GM18502 (cell line): ENCODE measurements around the gene CSF1R.
"Not testable (repeated sequence)": the region's sequence is repeated elsewhere in the genome, so short reads cannot be mapped to it uniquely, and the experiment has no call there.

Experiments
- ATAC-seq: cut with Tn5 transposase; IDR thresholded peaks from one replicate; pipeline ENCODE4 v1.9.1; 2021; ENCODE audit warnings: mild to moderate bottlenecking; ENCODE audit not compliant: unreplicated experiment, poor library complexity

CSF1R gene

DNA sequence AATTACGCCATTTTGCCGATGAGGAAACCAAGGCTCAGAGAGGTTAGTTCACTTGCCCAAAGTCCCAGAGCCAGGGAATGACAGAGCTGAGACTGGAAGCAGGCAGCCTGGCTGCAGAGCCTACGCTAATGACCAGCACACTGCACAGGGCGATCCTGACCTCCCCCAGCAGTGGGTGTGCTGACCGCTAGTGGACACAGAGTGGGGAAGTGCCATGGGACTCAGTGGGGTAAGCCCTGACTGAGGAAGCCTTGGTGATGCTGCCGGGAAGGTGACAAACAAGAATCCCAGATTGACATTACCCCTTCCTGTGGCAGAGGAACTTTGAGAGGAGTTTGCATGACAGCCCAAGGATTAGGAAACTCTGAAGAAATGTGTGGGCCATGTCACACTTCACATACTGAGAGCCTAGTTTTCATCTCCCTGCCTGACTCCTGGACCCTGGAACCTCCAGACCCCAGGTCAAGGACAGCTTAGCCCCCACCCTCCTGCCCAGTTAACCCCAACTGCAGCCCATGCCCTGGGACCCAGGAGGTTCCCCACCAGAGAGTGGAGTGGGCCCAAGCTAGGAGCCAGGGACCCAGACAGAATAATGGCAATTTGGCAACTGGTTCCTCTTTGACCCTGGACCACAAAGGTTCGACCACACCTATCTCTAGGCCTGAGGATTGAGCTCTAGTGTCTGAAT, 19.7 kb upstream of the CSF1R start:
- no peak for ATAC-seq

DNA sequence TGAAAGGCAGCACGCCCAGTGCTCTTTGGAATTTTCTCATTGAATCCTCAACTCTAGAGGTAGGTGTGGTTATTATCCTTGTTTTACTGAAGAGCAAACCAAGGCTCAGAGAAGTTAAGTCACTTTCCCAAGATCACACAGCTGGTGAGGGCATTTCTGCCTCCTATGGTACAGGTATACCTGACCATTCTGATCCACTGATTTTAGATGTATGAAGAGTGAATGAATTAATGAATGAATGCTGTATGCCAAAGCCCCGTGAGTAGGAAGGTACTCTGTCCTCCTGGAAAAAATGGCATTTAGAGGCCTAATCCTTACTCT, 18.2 kb upstream of the CSF1R start:
- ATAC-seq = no peak

DNA sequence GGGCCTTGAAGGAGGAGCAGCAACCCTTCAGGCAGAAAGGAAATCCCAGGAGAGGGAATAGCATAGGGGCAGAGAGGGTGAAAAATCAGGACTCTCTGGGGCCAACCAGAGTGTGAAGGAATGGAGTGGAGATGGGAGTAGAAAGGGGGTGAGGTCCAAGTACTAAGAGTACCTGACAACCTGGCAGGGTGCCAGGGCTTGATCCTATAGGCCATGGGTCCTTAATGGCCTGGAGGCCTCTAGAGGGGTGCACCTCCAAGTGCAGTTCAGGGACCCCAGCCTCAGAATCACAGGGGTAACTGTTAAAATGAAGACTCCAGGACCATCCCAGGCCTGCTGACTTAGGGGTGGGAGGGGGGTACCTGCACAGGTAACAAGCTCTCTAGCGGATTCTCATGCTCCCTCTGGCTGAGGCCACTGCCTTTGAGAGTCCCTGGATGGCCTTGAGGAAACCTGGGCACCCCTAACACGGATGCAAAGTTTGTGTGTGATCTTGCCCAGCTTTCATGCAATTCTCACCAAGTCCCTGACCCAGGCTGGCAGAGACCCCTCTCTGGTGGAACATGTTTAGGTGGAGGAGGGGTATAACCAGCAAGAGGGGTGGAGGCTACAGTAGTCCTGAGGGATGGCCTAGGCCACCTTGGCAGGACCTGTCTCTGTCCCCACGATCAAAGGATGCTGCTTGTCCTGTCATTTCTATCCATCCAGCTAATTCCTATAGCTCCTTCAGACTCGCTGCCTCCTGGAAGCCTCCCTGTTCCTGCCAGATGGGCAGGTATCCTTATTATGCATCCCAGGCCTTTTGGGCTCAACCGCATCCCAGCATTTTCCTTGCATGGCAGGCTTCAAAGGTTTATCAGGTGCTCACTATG, 17.6 kb upstream of the CSF1R start:
- no peak for ATAC-seq

DNA sequence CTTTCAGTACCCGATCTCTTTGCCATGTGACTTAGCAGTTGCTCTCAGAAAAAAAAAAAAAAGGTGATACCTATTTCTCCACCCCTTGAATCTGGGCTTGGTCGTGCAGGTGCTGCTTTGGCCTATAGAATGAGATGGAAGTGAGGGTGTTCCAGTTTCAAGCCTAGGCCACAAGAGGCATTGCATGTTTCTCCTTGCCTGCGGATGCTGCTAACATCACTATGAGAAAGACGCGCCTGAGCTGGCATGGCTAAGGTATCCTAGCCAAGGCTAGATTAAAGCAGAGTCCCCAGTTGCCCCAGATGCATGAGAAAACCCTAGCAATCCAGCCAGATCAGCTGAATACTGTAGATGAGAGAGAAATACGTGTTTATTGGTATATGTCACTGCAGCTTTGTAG, 14.7 kb upstream of the CSF1R start:
- no peak for ATAC-seq

DNA sequence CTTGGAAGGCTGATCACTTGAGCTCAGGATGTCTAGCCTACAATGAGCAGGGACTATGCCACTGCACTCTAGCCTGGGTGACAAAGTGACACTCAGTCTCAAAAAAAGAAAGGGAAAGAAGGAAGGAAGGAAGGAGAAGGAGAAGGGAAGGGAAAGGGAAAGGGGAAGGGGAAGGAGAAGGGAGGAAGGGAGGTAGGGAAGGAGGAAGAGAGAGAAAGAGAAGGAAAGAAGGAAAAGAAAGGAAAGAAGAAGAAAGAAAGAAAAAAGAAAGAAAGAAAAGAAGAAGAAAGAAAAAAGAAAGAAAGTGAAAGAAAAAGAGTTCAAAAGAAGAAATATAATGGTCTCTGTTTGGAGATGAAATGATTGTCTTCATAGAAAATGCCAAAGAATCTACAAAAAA, 10.8 kb upstream of the CSF1R start:
- no peak for ATAC-seq

DNA sequence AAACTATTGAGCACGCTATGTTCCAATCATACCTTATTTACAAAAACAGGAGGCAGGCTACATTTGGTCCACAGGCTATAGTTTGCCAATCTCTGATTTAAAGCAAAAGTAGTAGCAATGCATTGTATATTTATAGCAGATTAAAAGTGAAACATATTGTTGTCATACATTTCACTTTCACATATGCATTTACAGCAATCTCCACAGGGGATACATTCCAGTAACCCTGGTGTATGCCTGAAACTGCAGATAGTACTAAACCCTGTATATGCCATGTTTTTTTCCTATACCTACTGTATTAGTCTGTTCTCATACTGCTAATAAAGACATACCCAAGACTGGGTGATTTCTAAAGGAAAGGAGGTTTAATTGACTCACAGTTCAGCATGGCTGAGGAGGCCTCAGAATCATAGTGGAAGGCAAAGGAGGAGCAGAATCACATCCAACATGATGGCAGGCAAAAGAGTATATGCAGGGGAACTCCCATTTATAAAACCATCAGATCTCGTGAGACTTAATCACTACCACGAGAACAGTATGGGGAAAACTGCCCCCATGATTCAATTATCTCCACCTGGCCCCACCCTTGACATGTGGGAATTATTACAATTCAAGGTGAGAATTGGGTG, 5.9 kb upstream of the CSF1R start:
- ATAC-seq = peak; percentile 57

DNA sequence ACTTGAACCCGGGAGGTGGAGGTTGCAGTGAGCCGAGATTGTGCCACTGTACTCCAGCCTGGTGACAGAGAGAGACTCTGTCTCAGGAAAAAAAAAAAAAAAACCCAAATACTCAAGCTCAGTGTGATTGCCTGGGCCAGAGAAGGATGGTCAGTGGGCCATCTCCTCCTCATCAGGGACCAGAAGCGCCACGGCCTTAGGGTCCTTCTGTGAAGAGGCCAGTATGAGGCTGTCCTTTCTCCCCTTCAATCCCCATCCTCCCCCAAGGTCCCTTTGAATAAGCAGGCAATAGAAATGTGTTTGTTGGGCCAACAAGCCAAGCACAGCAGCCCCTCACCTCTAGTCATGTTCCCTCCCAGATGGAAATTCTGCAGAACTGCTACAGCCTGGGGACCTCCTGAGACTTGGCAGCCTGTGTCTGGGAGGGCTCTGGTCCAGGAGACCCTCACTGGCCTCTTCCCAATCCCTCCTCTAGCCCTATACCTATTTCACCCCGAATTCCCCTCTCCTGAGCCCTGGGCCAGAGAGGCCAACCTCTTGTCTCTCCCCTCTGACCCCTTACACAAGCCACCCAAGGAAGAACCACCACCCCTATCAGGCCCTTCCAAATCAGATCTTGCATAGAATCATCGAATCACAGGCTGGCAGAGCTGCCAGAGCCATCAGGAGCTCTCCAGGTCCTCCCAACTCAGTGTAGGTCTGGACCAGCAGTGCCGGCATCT, 1.0 kb downstream of the CSF1R start:
- ATAC-seq = no peak

DNA sequence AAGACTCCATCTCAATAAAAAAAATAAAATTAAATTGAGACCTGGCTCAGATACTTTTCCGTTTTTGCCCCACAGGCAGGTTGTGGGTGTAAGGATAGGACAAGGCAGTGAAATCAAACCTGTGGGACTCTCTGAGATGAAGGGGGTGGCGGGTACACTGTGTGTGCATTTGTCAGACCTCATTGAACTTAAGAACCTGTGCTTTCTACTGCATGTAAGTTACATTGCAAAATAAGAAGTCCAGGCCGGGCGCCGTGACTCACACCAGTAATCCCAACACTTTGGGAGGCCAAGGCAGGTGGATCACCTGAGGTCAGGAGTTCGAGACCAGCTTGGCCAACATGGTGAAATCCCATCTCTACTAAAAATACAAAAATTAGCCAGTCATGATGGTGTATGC, 1.6 kb downstream of the CSF1R start:
- ATAC-seq = not testable (repeated sequence)

DNA sequence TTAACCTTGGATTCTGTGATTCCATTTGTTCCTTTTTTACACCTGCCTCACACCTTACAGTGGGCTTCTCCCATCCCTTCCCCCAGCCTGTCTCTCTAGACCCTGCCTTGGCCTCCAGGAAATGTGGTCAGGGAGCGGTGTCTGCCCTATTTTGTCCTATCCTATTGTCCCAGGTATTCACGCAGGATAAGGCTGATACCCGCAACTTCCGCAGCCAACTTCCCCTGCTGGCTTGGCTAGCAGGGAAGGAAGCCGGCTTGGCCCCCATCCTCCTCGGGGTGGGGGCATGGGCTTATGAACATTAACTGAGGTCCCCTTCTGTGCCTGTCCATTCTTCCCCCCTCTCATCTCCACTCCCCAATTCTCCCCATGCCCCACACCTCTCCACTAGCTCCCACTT, 3.5 kb downstream of the CSF1R start:
- ATAC-seq = no peak

DNA sequence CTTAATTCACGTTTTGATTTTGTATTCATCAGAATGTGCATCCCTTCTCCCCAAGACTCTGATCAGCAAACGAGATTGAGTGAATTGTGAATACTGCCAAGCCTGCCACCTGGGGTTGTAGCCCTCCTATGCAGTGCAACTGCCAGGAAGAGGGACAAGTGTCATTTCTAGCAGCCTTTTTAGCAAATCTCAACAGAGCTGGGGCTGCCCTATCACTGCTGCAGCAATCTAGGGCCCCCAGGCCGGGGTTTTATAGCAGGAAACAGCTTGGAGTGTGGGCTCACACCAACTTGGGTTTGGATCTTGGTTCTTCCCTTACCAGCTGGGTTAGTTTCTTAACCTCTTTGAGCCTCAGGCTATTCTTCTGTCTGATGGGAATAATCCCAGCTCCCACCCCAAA, 4.0 kb downstream of the CSF1R start:
- ATAC-seq = peak; percentile 39

DNA sequence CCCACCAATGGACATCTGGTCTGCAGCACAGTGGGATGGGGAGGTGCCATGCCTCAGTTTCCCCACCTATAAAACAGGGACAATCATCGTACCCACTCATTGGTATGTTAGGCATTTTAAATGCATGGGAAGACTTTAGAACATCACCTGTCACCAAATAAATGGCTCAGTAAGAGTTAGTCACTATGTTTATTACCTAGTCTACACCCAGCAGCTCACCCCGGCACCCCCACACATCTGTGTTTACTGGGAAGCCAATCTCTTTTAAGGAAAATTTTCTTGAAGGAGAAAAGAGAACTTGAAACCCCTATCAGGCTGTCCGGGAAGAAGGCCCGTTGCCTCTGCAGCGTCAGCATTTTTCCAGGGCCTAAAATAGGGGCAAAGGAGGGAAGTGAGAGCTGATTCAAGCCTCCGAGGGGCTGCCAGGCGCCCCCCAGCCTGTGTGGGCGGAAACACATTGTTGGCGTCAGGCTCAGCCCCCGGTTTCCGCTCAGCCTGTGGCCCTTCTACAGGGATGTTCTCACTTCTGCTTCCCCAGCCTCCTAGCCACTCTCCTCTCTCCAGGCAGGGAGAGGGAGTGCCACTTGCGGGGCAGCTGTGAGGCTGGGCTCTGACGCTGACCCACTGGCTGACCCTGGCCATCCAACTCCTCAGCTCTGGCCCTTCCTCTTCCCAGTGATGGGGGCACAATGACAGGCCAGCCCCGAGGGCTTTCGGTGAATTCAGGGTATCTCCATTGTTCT, 4.6 kb downstream of the CSF1R start:
- peak; percentile 95 for ATAC-seq

DNA sequence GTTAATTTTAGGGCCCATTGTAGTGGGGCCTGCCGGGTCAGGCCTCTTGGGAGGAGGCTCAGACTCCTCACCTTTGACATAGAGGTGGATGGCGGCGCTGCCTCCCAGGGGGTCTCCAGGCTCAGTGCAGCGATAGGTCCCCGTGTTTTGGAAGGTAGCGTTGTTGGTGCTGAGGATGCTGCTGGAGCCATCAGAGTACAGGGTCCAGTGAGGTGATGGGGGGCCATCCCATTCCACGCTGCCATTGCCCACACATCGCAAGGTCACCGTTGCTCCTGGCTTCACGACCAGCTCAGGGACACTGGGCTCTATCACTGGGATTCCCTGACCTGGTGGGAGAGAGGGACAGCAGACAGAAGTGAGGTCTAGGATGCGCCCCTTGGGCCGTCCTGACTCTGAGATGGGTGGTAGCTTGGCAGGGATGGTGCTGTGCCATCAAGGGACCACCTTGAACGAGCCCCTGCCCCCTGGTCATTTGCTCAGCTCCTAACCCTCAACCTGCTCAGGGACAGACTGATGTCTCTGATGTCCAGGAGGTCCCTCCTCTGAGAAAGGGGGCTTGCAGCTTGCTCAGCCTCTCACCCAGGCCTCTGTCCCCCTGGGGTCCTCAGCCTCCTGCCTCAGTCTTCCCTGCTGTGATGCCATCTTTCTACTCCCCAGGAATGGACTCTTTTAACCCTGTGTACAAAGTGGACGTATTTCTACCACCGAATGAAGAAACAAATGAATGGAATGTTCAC, 5.5 kb downstream of the CSF1R start:
- ATAC-seq = no peak

DNA sequence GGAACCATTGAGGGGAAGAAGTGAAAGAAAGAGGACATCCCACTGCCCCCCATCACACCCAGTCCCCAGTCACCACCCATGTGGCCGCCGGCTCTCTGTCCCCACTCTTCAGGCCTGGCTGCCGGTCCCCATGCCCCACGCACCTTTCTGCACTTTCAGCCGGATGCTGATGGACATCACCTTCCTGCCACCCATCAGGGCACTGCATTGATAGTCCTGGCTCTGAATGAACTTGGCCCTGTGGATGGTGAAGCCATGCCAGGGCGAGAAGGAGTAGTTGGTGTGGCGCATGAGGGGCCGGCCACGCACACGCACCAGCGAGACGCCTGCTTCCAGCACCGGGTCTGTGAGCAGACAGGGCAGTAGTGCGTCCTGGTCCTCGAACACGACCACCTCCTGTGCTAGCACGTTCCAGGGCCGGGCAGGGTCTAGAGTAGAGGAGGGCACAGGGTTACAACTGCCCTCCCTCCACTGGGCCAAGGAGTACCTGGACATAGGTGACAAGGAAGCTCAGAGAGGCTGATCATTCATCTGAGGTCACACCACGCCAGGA, 6.4 kb downstream of the CSF1R start:
- no peak for ATAC-seq

DNA sequence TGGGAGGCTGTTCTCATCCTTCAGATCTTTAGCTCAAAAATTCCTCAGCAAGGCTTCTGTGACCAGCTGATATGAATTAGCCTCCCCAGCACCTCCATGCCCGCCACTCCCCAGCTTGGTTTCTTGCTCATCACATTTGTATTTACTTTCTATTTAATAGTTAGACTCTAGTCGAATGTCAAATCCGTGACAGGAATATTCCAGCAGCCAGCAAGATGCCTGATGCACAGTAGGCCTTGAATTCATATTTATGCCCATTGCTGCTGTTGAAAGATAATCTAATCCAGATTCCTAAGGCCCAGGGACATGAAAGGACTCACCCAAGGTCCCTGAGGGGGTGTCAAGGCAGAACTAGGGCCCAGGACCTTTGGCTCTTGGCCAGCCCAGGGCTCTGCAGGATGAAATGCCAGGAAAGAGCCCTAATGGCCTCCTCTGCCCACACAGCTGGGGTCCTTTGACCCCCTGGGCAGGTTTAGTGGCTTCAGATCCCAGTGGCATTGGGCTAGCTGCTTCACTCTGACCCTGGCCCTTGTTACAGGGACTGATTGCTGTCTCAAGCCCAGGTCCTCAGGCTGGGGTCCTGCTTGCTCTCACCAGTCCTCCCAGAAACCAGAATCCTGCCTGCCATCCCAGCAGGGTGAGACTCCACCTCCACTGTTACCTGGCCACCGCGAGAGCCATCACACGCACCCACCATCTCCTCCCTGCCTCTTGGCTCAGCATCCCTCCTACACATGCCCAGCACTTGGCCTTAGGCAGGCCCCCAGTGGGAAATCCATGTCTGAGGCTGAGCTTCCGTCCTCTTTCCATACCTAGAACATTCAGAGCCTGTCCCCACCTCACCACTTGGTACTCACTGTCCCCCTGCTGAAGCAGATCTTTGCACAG, 7.3 kb downstream of the CSF1R start:
- ATAC-seq = no peak

DNA sequence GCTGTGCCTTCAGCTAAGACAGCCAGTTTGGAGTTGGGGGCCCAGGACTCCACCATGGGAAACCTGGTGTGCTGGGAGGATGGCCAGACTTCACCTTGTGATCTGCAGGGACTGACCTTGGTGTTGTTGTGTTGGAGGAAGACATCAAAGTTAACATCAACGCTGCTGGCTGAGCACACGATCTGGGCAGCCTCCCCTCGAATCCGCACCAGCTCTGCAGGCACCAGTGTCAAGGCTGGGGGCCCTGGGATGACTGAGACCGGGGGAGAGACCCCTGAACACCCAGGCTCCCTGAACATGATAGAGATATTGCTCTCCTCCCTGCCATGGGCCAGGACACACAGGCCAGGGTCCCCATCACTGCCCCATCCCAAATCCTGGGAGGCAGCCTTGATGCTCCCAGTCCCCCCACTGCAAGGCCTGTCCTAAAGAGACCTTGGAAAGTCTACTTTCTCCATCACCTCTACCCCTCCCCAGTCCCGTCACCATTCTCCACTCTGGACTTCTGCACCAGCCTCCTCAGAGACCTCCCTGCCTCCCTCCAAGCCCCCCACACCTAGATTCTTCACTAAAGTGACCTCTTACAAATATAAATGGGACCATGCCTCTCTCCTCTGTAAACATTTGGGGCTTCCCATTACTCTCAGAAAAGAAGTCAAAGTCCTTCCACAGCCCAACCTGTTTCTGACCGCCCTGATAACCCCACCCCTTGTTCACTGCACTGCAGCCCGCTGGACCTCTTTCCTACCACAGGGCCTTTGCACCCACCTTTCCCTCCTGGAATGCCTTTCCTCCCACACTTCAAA, 8.2 kb downstream of the CSF1R start:
- no peak for ATAC-seq

DNA sequence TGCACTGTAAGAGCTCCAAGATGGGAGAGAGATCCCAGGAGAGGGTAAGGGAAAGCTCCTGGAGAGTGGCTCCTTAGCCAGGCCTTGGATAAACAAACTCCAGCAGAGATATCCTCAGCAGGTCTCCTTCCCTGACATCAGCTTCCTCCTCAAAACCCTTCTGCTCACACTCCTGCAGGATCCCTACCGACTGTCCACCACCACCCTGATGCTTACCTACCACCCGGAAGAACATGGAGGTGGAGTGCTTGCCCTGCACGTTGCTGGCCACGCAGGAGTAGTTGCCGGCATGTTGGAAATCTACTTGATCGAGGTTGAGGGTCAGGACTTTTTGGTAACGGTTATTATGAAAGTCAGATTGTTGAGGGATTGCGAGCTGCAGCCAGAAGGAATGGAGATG, 9.3 kb downstream of the CSF1R start:
- no peak for ATAC-seq

DNA sequence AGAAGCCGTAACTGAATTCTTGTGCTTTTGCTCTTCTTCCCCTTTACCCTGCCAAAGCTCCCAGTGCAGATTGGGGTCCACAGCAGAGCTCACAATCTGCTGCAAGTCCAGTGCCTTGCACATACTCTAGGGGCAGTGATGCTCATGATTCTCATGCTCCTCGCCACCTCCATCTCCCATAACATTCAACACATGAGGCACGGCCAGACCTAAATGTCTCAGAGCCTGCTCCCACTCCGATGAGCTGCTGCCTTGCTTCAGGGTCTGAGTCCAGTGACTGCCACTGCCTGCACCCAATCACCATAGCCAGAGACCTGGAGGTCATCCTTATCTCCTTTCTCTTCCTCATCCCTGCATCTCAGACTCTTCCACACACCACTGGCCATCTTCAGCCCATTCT, 10.5 kb downstream of the CSF1R start:
- ATAC-seq = no peak

DNA sequence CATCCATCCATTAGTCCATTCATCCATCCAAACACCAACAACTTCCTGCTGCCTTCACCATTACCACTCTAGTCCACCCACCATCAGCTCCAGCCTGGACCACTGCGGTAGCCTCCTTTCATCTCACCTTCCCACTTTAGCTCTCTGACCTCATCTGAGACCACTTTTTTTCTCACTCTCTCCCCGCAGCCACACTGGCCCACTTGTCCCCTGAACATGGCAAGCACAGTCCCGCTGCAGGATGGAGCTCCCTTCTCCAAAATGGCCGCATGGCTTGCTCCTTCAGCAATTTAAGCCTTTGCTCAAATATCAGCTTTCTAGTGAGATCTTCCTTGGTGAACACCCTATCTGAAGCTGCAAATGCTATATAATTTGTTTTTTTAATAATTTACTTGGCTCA, 11.1 kb downstream of the CSF1R start:
- ATAC-seq = no peak
